CD4-positive, alpha-beta T cell treated with Interferon gamma for 1 hour (primary cell): Measurements from ENCODE around the gene TSSK2.
A peak's percentile ranks its signal among the peaks of the same experiment; 100 is the strongest.
"Not testable (repeated sequence)": the region's sequence is repeated elsewhere in the genome, so short reads cannot be mapped to it uniquely, and the experiment has no call there.

Experiments
- DNase-seq: peaks from one replicate; pipeline ENCODE4 v3.0.0-alpha.2; 2020

The TSSK2 gene

DNA sequence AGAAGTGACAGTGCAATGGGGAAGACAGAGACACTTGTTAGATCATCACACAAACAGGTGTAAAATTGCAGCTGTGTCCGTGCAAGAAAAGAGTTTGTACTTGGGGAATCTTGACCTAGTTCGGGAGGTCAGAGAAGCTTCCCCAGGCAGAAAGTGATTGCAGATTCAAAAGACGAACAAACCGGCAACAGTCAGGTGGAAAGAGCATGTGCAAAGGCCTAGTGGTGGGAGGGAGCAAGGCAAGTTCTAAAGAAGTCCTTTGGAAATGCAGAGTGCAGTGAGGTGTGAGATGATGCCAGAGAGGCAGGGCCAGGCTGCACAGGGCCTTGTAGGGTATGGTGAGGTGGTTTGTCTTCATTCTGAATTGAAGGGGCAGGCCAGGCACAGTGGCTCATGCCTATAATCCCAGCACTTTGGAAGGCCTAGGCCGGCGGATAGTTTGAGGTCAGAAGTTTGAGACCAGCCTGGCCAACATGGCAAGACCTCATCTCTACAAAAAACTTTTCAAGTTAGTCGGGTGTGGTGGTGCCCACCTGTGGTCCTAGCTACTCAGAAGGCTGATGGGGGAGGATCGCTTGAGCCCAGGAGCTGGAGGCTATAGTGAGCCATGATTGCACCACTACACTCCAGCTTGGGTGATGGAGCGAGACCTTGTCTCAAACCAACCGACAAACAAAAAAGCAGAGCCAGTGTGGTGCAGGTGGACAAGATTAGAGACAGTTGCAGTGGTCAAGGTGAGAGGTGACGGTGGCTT, 15.3 kb downstream of the TSSK2 start:
- DNase-seq = no peak

DNA sequence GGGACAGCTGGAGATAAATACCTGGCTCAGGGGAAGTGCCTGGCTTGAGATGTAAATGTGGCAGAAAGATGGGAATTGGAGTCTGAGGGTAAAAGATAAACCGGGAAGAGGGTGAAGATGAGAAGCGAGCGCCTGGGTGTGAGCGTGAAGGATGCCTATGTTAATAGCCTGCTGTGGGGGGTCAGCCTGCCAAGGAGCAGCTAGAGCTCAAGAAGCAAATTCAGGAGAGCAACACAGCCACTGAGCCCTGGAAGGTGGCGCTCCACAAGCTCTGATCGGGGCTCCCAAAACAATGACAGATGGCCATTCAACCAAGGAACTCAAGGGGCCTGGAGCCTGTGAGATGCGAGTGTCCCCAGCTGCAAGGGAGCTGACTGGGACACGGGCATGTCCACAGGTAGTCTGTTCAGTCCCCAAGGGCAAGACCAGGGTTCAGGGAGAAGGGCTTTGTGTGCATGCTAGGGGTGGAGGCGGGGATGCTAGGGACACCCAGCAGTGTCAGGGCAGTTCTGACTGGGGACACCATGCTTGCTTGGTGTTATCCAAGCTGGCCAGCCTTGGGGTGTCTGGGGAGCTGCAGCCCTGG, 16.2 kb downstream of the TSSK2 start:
- DNase-seq = no peak

DNA sequence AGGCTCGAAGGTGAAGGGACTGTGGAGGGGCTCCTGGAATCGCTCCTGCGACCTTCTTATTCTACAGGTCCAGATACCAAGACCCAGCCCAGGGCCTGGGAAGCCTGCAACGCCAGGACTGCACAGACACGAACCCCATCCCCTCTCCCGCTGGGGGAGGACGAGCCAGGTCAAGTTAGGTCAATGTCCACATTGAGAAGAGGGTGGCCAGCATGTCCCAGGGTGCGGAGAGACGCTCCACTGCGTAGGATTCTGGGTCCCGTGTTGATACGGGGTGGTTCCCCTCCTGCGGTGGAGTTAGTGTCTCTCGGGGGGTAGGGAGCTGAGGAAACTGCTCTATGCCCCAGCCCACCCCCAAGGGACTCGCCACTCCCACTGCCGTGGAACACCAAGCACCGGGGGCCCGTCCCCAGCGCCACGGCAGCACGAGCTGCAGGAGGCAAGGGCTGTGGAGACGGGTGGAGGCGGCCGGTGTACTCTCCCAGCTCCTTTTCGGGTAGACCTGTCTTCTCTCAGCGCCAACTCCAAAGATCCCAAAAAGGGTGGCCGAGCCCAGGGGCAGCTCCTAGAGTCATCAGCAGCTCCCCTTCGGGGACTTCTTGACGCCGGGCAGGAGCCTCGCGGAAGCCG, 17.4 kb downstream of the TSSK2 start:
- no peak for DNase-seq

DNA sequence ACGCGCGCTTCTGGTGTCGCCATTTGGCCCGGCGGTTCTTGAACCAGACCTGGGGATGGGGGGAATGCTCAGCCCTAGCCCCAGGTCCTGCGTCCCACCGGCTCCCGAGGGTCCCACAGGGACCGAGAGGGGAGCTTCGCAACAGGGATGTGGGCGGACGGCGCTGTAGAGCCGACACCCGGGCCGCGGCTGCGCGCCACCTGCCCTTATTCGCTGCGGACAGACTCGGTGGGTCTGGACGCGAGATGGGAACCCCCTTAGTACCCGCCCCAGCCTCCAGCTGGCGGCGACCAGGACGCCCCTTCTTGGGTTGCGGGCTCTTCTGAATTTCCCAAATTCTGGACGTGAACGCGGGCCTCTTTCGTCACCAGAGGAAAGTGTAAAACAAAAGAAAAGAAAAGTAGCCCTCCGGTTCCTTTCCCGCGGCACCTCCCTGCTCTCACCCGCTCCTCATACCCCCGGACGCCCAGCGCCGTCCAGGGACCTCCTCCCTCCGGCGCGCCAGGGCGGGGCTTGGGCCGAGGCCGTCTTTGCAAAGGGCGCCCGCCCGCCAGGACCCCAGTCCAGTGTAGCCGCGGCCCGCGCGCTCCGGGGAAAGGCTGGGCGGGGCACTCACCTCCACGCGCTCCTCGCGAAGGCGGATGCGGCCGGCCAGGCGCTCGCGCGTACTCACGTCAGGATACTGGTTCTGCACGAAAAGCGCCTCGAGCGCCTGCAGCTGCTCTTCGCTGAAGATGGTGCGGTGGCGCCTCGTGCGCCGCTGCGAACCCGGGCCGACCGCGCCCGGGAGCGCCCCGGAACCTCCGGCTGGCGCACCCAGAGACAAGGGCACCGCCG, 18.2 kb downstream of the TSSK2 start:
- DNase-seq = peak; percentile 12

DNA sequence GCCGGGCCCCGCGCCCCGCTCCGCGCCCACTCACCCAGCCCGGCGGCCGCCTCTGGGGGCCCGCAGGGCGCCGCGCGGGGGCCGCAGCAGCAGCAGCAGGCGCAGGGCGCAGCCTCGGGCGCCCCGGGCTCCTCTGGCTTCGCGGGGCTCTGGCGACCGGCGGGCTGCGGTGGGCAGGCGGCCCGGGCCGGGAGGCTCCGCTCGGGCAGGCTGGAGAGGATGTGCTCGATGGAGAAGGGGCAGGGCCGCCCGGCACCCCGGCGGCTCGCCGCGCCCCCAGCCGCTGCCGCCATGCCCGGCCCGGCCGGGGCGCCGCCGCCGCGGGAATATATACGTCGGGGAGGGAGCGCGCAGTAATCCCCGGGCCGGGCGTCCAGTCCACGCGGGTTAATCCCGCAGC, 18.9 kb downstream of the TSSK2 start, which contains the start of gene GSC2:
Gene GSC2, minus strand, starts transcription at position 302 of the 400 bp plus-strand sequence. Its CDS starts 9 bp downstream, at position 293.
- no peak for DNase-seq

DNA sequence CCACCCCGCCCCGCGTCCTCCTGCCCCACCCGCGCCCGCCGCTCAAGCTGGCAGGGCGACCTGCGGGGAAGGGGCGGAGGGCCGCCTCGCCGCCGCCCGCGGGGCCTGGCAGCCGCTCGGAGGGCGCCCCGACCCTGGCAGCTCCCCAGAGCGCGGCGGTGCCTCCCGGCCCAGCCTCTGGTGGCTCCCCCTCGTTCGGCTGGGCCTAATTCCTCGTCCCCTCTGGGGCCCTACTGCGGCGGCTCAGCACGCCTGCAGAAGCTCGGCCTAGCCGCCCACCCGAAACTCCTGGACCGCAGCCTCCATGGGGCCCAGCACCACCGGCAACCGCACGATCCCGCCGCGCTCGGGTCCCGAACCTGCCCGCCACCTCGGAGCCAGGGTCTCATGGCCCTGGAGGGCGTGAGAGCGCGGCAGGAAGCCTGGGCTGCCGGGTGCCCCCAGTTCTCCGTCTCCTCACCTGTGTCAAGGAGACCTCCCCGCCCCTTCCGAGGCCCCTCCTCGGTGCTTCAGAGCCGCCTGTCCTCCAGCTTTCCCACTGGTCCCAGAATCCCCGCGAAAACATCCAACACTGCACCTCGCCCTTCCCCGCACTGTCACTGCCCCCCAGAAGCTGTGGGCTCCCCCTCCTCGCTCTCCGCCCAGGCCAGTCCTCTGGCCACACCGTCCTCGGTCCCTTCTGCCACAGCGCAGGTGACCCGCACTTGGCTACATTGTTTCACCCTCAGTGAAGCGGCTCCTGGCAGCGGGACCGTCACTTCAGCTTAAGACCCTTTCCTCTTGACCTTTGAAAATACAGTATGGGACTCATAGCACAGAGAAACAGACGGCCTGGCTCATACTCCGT, 19.6 kb downstream of the TSSK2 start:
- no peak for DNase-seq

DNA sequence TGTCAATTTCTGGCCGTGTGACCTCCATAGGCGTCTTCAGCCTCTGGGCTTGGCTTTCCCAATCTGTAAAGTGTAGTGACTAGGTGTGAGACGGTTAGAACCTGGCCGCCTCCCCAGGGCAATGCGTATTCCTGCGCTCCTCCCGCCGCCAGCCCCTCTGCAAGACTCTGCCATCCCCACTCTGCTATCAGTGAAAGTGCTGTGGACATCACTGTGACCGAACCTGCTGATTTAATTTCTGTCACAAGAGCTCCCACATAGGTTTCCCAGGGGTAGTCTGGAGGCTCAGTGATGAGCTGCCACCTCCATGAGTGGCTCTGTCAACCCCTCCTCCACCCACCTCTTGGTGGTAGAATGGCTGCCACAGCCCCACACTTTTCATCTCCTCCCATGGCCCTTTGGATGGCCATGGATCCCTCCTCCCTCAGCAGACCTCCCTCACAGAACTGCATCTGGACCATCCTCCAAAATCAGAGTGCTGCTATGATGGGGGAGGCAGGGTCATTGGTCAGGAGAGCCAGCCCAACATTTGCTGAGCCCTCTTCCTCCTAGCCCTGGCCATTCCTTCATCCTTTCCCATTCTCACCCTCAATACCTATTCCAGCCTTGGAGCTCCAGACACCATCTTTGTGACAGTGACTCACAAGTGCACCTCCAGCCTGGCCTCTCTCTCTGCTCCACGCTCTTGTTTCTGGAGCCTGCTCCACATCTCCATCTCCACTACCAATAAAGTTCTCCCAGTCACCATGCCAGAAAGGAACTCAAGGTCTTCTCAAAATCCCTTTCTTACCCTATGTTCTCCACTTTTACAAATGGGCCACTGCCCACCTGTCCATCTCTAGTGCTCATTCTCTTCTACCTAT, 20.5 kb downstream of the TSSK2 start:
- DNase-seq = no peak

DNA sequence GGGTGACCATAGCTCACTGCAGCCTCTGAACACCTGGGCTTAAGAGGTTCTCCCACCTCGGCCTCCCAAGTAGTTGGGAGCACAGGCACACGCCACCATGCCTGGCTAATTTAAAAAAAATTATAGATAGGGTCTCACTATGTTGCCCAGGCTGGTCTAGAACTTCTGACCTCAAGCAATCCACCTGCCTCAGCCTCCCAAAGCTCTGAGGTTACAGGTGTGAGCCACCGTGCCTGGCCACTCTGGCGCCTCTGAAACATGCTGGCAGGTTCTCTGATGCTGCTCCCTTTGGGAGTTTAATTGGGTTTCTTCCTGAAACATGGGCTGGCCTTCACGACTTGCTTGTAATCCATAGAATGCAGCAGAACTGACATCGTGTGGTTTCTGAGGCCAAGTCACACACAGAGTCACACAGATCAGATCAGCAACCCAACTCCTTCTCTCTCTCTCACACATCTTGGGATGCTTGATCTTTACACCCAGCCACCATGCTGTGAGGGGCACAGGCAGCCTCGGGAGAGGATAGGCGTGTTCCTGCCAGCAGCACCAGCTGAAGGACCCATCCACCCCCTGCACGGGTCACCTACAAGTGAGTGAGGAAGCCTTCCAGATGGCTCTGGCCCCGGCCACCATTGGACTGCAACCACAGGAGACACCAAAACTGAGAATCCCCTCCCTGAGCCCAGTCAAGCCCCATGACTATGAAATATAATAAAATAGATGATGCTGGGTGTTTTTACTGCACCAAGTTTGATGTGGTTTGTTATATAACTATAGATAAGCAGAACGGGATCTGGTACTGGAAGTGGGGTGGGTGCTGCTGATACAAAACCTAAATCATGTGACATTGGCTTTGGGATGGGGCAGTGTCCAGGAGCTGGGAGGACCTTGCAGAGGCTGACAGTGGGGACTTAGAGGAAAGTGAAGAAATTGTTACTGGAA, 22.1 kb downstream of the TSSK2 start:
- no peak for DNase-seq

DNA sequence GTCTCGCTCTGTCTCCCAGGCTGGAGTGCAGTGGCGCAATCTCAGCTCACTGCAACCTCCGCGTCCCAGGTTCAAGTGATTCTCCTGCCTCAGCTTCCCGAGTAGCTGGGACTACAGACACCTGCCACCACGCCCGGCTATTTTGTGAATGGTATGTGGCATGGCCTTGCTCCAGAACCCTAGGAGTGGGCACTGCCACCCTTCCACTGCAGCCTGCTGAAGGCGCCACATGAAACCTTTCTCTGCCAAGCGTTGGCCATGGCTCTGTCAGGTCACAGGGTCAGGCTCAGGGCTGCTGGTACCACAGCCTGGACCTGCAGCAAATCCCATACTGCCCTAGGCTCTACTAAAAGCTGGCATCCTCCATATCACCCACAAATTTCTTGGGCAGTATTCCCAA, 25.0 kb downstream of the TSSK2 start:
- DNase-seq = not testable (repeated sequence)

DNA sequence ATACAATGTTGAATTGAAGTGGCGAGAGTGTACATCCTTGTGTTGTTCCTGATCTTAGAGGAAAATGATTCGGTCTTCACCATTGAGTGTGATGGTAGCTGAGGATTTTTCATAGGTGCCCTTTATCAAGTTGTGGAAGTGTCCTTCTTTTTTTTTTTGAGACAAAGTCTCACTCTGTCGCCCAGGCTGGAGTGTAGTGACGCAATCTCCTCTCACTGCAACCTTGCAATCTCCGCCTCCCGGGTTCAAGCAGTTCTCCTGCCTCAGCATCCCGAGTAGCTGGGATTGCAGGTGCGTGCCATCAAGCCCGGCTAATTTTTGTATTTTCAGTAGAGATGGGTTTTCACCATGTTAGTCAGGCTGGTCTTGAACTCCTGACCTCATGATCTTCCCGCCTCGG, 27.5 kb downstream of the TSSK2 start:
- DNase-seq = not testable (repeated sequence)

DNA sequence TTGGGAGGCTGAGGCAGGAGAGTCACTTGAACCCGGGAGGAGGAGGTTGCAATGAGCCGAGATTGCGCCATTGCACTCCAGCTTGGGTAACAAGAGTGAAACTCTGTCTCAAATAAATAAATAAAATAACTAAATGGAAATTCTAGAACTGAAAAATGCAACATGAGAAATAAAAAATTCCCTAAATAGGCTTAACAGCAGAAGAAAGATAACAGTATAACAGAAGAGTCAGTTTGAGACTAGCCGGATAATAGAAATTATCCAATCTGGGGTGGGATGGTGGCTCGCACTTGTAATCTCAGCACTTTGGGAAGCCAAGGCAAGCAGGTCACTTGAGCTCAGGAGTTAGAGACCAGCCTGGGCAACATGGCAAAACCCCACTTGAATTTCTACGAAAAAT, 33.3 kb downstream of the TSSK2 start:
- no peak for DNase-seq

DNA sequence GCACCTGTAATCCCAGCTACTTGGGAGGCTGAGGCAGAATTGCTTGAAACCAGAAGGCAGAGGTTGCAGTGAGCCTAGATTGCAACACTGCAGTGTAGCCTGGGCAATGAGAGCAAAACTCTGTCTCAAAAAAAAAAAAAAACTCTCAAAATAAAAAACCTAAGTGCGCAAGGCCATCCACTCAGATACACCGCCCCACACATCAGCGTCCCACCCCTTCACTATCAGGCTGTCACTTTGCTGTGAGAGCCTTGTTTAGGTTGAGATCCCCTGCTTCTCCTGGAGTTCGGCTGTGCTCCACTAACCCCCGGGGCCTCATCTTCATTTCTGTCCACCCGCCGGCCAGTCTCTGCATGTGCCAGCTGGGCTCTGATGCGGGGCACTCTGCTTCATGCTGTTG, 35.3 kb downstream of the TSSK2 start:
- DNase-seq = no peak

DNA sequence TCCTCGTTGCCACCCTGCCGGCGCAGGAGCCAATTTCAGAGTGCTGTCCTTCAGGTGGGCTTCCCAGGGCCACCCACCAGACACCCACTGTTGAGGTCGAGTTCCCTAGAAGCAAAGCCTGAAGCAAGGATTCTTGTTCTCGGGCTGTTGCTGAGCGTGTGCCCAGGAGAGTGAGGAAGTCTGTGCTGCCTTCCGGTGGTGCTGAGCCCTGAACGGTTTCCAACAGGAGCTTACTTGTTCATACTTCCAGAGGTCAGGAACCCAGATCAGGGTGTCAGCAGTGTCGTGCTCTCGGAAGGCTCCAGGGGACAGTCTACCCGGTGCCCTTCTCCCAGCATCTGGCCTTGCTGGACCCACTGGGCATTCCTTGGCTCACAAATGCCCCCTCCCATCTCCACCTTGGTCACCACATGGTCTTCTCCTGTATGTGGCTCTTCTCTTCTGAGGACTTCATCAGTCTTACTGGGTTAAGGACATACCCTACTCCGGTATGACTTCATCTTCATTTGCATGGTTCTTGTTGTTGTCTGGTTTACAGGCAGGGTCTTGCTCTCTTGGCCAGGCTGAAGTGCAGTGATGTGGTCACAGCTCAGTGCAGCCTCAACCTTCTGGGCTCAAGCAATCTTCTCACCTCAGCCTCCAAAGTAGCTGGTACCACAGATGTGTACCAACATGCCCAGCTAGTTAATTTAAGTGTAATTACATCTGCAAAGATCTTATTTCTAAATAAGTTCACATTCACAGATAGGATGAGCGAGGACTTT, 36.2 kb downstream of the TSSK2 start:
- no peak for DNase-seq

DNA sequence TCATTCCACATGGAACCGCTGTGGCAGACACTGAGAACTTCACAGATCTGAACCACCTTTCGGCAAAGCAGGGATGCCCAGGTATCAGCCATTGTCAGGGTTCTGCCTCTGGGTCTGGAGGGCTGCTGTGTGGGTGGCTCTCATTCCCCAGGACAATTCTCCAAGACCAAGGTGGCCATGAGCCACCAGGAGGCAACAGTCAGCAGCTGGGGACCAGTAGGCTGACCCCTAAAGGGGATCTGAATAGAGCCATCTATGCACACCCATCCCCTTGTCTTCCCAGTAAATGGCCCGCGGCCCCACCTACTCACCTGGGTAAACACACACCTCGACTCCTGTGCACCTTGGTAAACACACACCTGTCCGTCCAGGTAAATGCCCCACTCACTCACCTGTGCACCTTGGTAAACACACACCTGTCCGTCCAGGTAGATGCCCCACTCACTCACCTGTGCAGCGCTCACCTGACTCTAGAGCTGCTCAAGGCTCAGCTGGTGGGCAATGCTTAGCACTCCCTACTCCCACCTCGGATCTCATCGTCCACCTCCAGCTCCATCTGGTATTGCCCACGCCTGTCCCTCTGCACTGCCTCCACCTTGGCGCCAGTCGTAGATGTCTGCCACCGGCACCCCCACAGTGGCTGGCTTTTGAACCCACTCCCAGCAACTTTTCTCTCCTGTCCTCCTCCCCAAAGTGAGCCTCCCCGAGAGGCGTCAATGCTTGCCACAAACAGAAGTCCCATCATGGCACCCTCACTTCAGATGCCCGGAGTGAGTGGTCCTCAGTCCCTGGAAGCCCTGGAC, 37.2 kb downstream of the TSSK2 start:
- no peak for DNase-seq

DNA sequence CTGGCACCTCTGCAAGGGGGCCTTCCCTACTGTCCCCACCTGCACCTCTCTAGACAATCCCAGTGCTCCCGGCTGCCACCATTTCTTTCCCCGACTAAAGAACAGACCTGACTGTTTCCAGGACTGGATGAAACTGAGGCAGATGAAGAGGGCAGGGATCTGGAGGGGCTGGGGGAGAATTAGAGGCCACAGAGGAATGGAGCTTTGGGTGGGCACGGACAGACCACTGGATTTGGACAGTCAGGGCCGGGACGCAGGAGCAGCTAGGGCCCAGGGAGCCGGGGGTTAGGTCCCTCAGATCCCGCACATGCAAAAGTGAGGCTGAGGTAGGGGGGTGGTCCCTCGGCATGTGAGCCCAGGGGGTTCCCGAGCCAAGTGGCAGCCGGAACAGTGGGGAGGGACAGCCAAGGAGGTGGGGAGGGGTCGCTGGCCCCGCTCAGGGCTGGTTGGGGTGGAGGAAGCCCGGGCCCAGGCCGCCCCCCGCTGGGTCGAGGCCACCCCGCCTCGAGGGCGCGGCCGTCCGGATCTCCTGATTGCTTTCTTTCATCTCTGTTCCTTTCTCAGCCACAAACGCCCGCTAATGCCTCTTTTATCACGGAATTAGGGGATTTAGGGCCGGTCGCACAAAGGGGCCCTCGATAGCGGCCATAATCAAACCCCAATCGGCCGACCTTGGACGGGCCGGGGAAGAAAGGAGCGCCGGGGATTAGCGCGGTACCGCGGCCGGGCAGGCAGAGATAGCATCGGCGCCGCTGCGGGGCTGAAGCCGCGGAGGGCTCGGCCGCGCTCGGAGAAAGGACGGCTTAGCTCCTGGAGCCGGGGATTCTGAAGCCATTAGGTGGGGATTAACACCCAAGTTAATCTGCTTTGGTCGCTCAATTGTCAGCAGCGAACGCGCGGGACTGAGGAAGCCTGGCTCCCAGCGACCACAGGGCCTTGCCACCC, 38.2 kb downstream of the TSSK2 start:
- DNase-seq = no peak

DNA sequence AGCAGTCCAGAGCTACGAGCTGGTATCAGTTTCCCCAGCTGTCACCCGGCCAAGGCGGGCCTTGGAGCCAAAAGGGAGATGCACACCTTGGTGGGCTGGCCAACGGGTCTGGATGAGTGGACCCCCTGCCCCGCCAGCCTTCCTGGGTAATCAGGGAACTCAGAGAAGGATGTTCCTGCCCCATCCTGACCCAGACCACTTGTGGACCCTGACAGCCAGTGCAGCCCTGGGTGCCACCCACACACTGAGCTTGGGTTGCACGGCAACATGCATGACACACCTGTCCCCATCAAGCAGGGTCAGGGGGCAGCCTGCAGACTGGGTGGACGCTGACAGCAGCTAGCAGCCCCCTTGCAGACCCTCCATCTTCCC, 38.8 kb downstream of the TSSK2 start:
- no peak for DNase-seq
